ENCODE results near the gene EGFL6.

DNA sequence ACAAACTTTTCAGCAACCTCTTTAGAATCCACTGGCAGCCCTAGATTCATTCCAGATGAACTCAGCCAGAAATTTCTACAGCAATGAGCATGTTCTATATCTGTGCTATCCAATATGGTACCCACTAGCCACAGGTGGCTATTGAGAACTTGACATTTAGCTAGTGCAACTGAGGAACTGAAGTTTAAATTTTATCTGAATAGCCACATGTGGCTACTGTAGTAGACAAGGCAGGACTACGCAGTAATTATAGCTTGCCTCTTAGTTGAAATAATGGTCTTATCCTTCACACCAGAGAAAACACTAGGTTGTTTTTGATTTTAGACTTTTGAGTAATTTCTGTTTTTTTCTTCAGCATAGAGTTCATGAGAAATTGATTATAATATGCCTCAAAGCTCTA, 80.9 kb downstream of the EGFL6 start:
- TF ChIP-seq, protein P1, sequence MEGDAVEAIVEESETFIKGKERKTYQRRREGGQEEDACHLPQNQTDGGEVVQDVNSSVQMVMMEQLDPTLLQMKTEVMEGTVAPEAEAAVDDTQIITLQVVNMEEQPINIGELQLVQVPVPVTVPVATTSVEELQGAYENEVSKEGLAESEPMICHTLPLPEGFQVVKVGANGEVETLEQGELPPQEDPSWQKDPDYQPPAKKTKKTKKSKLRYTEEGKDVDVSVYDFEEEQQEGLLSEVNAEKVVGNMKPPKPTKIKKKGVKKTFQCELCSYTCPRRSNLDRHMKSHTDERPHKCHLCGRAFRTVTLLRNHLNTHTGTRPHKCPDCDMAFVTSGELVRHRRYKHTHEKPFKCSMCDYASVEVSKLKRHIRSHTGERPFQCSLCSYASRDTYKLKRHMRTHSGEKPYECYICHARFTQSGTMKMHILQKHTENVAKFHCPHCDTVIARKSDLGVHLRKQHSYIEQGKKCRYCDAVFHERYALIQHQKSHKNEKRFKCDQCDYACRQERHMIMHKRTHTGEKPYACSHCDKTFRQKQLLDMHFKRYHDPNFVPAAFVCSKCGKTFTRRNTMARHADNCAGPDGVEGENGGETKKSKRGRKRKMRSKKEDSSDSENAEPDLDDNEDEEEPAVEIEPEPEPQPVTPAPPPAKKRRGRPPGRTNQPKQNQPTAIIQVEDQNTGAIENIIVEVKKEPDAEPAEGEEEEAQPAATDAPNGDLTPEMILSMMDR (IDR thresholded peaks at IDR 0.05) = no peak
- no peak for TF ChIP-seq POLR2A (IDR thresholded peaks at IDR 0.05)

Measured in body of pancreas (tissue), 4 donors.